ENCODE measurements around the gene FAM76A.
"Not testable (repeated sequence)": the region's sequence is repeated elsewhere in the genome, so short reads cannot be mapped to it uniquely, and the experiment has no call there.

DNA sequence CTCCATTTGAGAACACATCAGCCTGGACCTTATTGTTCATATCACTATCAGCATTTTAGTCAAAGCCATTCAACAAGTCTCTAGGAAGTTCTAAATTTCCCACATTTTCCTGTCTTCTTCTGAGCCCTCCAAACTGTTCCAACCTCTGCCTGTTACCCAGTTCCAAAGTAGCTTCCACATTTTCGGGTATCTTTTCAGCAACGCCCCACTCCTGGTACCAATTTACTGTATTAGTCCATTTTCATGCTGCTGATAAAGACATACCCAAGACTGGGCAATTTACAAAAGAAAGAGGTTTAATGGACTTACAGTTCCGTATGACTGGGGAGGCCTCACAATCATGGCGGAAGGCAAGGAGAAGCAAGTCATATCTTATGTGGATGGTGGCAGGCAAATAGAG, 44.2 kb upstream of the FAM76A start:
- TF ChIP-seq, protein P1, sequence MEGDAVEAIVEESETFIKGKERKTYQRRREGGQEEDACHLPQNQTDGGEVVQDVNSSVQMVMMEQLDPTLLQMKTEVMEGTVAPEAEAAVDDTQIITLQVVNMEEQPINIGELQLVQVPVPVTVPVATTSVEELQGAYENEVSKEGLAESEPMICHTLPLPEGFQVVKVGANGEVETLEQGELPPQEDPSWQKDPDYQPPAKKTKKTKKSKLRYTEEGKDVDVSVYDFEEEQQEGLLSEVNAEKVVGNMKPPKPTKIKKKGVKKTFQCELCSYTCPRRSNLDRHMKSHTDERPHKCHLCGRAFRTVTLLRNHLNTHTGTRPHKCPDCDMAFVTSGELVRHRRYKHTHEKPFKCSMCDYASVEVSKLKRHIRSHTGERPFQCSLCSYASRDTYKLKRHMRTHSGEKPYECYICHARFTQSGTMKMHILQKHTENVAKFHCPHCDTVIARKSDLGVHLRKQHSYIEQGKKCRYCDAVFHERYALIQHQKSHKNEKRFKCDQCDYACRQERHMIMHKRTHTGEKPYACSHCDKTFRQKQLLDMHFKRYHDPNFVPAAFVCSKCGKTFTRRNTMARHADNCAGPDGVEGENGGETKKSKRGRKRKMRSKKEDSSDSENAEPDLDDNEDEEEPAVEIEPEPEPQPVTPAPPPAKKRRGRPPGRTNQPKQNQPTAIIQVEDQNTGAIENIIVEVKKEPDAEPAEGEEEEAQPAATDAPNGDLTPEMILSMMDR (conservative IDR thresholded peaks at IDR 0.05) = not testable (repeated sequence)
- not testable (repeated sequence) for TF ChIP-seq EZH2 (IDR thresholded peaks at IDR 0.05; ENCODE audit: low read depth)

Data from PC-9 (cell line).